SU-DHL-6 (cell line): Measurements from ENCODE around the gene OR1K1.

Experiments used
- EZH2phosphoT487 ChIP-seq: fragments of 200-600 bp; sonication (generic), shearing (Covaris generic); conservative IDR thresholded peaks from 2 replicates; pipeline ENCODE4 v1.6.1; 2018; ENCODE audit warnings: mild to moderate bottlenecking, antibody characterized with exemption, low read length, moderate library complexity, mixed read lengths
- TF ChIP-seq, protein P1 (sequence below): fragments of 200-600 bp; sonication (generic); IDR thresholded peaks from one replicate; pipeline ENCODE4 v1.5.1; 2017; ENCODE audit warnings: antibody characterized with exemption, mild to moderate bottlenecking, low read length, moderate library complexity; ENCODE audit not compliant: insufficient read depth, poor library complexity, severe bottlenecking

DNA sequence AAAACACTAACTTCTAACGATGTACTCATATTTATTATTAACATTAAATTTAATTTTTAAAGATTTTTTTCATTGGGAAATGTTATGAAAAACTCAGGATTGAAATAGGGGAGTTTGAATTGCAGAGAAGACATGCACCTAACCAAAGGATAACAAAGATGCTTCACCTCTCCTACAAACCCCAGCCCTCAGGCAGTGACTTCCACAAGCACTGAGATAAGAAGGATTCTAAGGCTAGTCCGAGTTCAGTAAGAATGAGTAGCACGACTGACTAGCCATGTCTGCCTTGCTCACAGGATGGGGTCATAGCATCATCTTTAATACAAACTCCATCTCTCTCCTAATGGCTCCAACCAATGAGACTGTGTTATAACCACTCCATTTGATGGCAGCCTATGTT lies 18.3 kb upstream of the OR1K1 start:
- no peak for TF ChIP-seq EZH2phosphoT487
- TF ChIP-seq, protein P1, sequence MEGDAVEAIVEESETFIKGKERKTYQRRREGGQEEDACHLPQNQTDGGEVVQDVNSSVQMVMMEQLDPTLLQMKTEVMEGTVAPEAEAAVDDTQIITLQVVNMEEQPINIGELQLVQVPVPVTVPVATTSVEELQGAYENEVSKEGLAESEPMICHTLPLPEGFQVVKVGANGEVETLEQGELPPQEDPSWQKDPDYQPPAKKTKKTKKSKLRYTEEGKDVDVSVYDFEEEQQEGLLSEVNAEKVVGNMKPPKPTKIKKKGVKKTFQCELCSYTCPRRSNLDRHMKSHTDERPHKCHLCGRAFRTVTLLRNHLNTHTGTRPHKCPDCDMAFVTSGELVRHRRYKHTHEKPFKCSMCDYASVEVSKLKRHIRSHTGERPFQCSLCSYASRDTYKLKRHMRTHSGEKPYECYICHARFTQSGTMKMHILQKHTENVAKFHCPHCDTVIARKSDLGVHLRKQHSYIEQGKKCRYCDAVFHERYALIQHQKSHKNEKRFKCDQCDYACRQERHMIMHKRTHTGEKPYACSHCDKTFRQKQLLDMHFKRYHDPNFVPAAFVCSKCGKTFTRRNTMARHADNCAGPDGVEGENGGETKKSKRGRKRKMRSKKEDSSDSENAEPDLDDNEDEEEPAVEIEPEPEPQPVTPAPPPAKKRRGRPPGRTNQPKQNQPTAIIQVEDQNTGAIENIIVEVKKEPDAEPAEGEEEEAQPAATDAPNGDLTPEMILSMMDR: no peak
